OCI-M1 (cell line): ENCODE results near the gene EDA2R.

Experiments used
- DNase-seq: peaks from one replicate; lab custom pipeline; 2025; lab: John Stamatoyannopoulos, UW

EDA2R gene

GRCh38 chrX:66638591-66639500 is at the start of gene EDA2R:
TSS of gene EDA2R (minus strand) at chrX:66639078. CDS start at chrX:66616020, 23,058 bp downstream.
- no peak for DNase-seq

GRCh38 chrX:66684196-66684595 is 45.3 kb upstream of the EDA2R start:
- no peak for DNase-seq

GRCh38 chrX:66680451-66680850 is 41.6 kb upstream of the EDA2R start:
- DNase-seq, result no peak

GRCh38 chrX:66677430-66677829 is 38.6 kb upstream of the EDA2R start:
- DNase-seq, result no peak

- no peak for DNase-seq
Observed at GRCh38 chrX:66676990-66677389, 38.1 kb upstream of the EDA2R start.

GRCh38 chrX:66676413-66676812 is 37.5 kb upstream of the EDA2R start:
- DNase-seq, result no peak

- DNase-seq, result no peak
Observed at GRCh38 chrX:66675541-66675940, 36.7 kb upstream of the EDA2R start.

- no peak for DNase-seq
Observed at GRCh38 chrX:66674506-66674905, 35.6 kb upstream of the EDA2R start.

GRCh38 chrX:66672106-66672505 is 33.2 kb upstream of the EDA2R start:
- DNase-seq, result no peak

- peak; percentile 0 for DNase-seq
Observed at GRCh38 chrX:66654411-66654810, 15.5 kb upstream of the EDA2R start.

- no peak for DNase-seq
Observed at GRCh38 chrX:66635360-66635759, 3.5 kb downstream of the EDA2R start.

- no peak for DNase-seq
Observed at GRCh38 chrX:66634272-66634671, 4.6 kb downstream of the EDA2R start.

GRCh38 chrX:66633541-66633940 is 5.3 kb downstream of the EDA2R start:
- no peak for DNase-seq

GRCh38 chrX:66632981-66633380 is 5.9 kb downstream of the EDA2R start:
- no peak for DNase-seq

- DNase-seq, result no peak
Observed at GRCh38 chrX:66632473-66632872, 6.4 kb downstream of the EDA2R start.

- no peak for DNase-seq
Observed at GRCh38 chrX:66625525-66625924, 13.4 kb downstream of the EDA2R start.

- no peak for DNase-seq
Observed at GRCh38 chrX:66622209-66622608, 16.7 kb downstream of the EDA2R start.

GRCh38 chrX:66616944-66617343 is 21.9 kb downstream of the EDA2R start:
- no peak for DNase-seq

- no peak for DNase-seq
Observed at GRCh38 chrX:66602381-66602938, 36.4 kb downstream of the EDA2R start.

GRCh38 chrX:66601522-66601921 is 37.4 kb downstream of the EDA2R start:
- no peak for DNase-seq

- DNase-seq, result no peak
Observed at GRCh38 chrX:66579219-66579618, 59.7 kb downstream of the EDA2R start.

GRCh38 chrX:66553973-66554372 is 84.9 kb downstream of the EDA2R start:
- DNase-seq, result no peak

GRCh38 chrX:66547847-66548369 is 91.0 kb downstream of the EDA2R start:
- DNase-seq, result no peak
